ENCODE results near the gene EPHA8. TPM values are rescaled to one million over a fixed set of nuclear protein-coding genes. Genes with fewer than 3 reads are reported as not detected.

EPHA8 gene
- total RNA-seq, 2 experiments from 2014 or later = not detected

GRCh38 chr1:22612671-22613571 lies 49.6 kb downstream of the EPHA8 start:
- H3K36me3 Mint-ChIP-seq (ENCODE audit: low read depth) = no peaks in the 10 kb centered on the region
- no peaks in the 10 kb centered on the region for H3K9me3 Mint-ChIP-seq
- ChIA-PET CTCF (no interaction called here), POLR2A (no interaction called here)
- no peaks in the 10 kb centered on the region for H3K4me1 Mint-ChIP-seq
- H3K27ac Mint-ChIP-seq = no peak overlapping the region
- H3K27me3 Mint-ChIP-seq = no peaks in the 10 kb centered on the region
- DNase-seq = no peak
- no peak overlapping the region for H3K4me3 Mint-ChIP-seq

GRCh38 chr1:22613572-22613918 lies 50.3 kb downstream of the EPHA8 start:
- H3K36me3 Mint-ChIP-seq (ENCODE audit: low read depth) = no peaks in the 10 kb centered on the region
- no peak overlapping the region for H3K27ac Mint-ChIP-seq
- H3K9me3 Mint-ChIP-seq = no peaks in the 10 kb centered on the region
- no peaks in the 10 kb centered on the region for H3K4me1 Mint-ChIP-seq
- POLR2A ChIA-PET = no interaction called here
- CTCF ChIA-PET = no interaction called here
- H3K4me3 Mint-ChIP-seq = no peak overlapping the region
- no peaks in the 10 kb centered on the region for H3K27me3 Mint-ChIP-seq
- no peak for DNase-seq

- Mint-ChIP-seq H3K4me1 (no peaks in the 10 kb centered on the region), H3K9me3 (no peaks in the 10 kb centered on the region), H3K27me3 (no peaks in the 10 kb centered on the region), H3K4me3 (no peak overlapping the region), H3K36me3 (ENCODE audit: low read depth) (no peaks in the 10 kb centered on the region), H3K27ac (no peak overlapping the region)
- ChIA-PET CTCF (no interaction called here), POLR2A (no interaction called here)
- no peak for DNase-seq
Observed at GRCh38 chr1:22613951-22614350, 50.7 kb downstream of the EPHA8 start.

GRCh38 chr1:22615886-22616285 lies 52.6 kb downstream of the EPHA8 start:
- no peaks in the 10 kb centered on the region for H3K36me3 Mint-ChIP-seq (ENCODE audit: low read depth)
- ChIA-PET POLR2A (no interaction called here), CTCF (no interaction called here)
- no peaks in the 10 kb centered on the region for H3K4me1 Mint-ChIP-seq
- H3K9me3 Mint-ChIP-seq = no peaks in the 10 kb centered on the region
- H3K27me3 Mint-ChIP-seq = no peaks in the 10 kb centered on the region
- no peak overlapping the region for H3K27ac Mint-ChIP-seq
- no peak for DNase-seq
- no peak overlapping the region for H3K4me3 Mint-ChIP-seq

GRCh38 chr1:22616571-22616970 lies 53.3 kb downstream of the EPHA8 start:
- Mint-ChIP-seq H3K4me1 (no peaks in the 10 kb centered on the region), H3K27ac (no peak overlapping the region), H3K27me3 (no peaks in the 10 kb centered on the region), H3K9me3 (no peaks in the 10 kb centered on the region), H3K36me3 (ENCODE audit: low read depth) (no peaks in the 10 kb centered on the region), H3K4me3 (no peak overlapping the region)
- no peak for DNase-seq
- ChIA-PET CTCF (no interaction called here), POLR2A (no interaction called here)

- Mint-ChIP-seq H3K4me1 (no peaks in the 10 kb centered on the region), H3K4me3 (no peak overlapping the region), H3K27me3 (no peaks in the 10 kb centered on the region), H3K36me3 (ENCODE audit: low read depth) (no peaks in the 10 kb centered on the region), H3K9me3 (no peaks in the 10 kb centered on the region), H3K27ac (no peak overlapping the region)
- CTCF ChIA-PET = no interaction called here
- POLR2A ChIA-PET = no interaction called here
- no peak for DNase-seq
Observed at GRCh38 chr1:22618056-22618455, 54.8 kb downstream of the EPHA8 start.

GRCh38 chr1:22619252-22619651 lies 56.0 kb downstream of the EPHA8 start:
- Mint-ChIP-seq H3K4me3 (no peak overlapping the region), H3K27me3 (no peaks in the 10 kb centered on the region), H3K36me3 (ENCODE audit: low read depth) (no peaks in the 10 kb centered on the region), H3K9me3 (no peaks in the 10 kb centered on the region), H3K4me1 (no peaks in the 10 kb centered on the region), H3K27ac (no peak overlapping the region)
- DNase-seq = no peak
- ChIA-PET POLR2A (no interaction called here), CTCF (no interaction called here)

- H3K27me3 Mint-ChIP-seq = no peaks in the 10 kb centered on the region
Observed at GRCh38 chr1:22619798-22620197, 56.5 kb downstream of the EPHA8 start.

GRCh38 chr1:22621761-22622160 lies 58.5 kb downstream of the EPHA8 start:
- H3K27me3 Mint-ChIP-seq = no peaks in the 10 kb centered on the region
- no peaks in the 10 kb centered on the region for H3K4me1 Mint-ChIP-seq
- no peaks in the 10 kb centered on the region for H3K9me3 Mint-ChIP-seq
- no peak overlapping the region for H3K27ac Mint-ChIP-seq
- no peak for DNase-seq
- H3K36me3 Mint-ChIP-seq (ENCODE audit: low read depth) = no peaks in the 10 kb centered on the region
- ChIA-PET POLR2A (no interaction called here), CTCF (no interaction called here)
- no peak overlapping the region for H3K4me3 Mint-ChIP-seq

More at GRCh38 chr1:22619798-22620197, 56.5 kb downstream of the EPHA8 start:
- Mint-ChIP-seq H3K27ac (no peak overlapping the region), H3K36me3 (ENCODE audit: low read depth) (no peaks in the 10 kb centered on the region), H3K4me1 (no peaks in the 10 kb centered on the region), H3K4me3 (no peak overlapping the region), H3K9me3 (no peaks in the 10 kb centered on the region)
- CTCF ChIA-PET = no interaction called here
- POLR2A ChIA-PET = no interaction called here
- no peak for DNase-seq

- DNase-seq = no peak
- H3K4me3 Mint-ChIP-seq = no peak overlapping the region
- H3K27me3 Mint-ChIP-seq = peaks cover 9% of the 10 kb centered on the region
- no peak overlapping the region for H3K27ac Mint-ChIP-seq
- ChIA-PET POLR2A (no interaction called here), CTCF (no interaction called here)
- H3K9me3 Mint-ChIP-seq = no peaks in the 10 kb centered on the region
- H3K4me1 Mint-ChIP-seq = no peaks in the 10 kb centered on the region
- no peaks in the 10 kb centered on the region for H3K36me3 Mint-ChIP-seq (ENCODE audit: low read depth)
Observed at GRCh38 chr1:22625262-22625925, 62.1 kb downstream of the EPHA8 start.

- Mint-ChIP-seq H3K27me3 (peaks cover 12% of the 10 kb centered on the region), H3K4me3 (no peak overlapping the region), H3K9me3 (no peaks in the 10 kb centered on the region), H3K4me1 (no peaks in the 10 kb centered on the region), H3K27ac (no peak overlapping the region), H3K36me3 (ENCODE audit: low read depth) (no peaks in the 10 kb centered on the region)
- no peak for DNase-seq
- POLR2A ChIA-PET = no interaction called here
- CTCF ChIA-PET = no interaction called here
Observed at GRCh38 chr1:22626237-22627157, 63.2 kb downstream of the EPHA8 start.

GRCh38 chr1:22627331-22627730 lies 64.0 kb downstream of the EPHA8 start:
- no peaks in the 10 kb centered on the region for H3K4me1 Mint-ChIP-seq
- no peaks in the 10 kb centered on the region for H3K9me3 Mint-ChIP-seq
- H3K27me3 Mint-ChIP-seq = peaks cover 15% of the 10 kb centered on the region
- no peaks in the 10 kb centered on the region for H3K36me3 Mint-ChIP-seq (ENCODE audit: low read depth)
- H3K4me3 Mint-ChIP-seq = no peak overlapping the region
- DNase-seq = no peak
- no peak overlapping the region for H3K27ac Mint-ChIP-seq
- ChIA-PET CTCF (no interaction called here), POLR2A (no interaction called here)

GRCh38 chr1:22628698-22629444 lies 65.6 kb downstream of the EPHA8 start:
- H3K9me3 Mint-ChIP-seq = no peaks in the 10 kb centered on the region
- no peak overlapping the region for H3K4me3 Mint-ChIP-seq
- CTCF ChIA-PET = no interaction called here
- H3K36me3 Mint-ChIP-seq (ENCODE audit: low read depth) = no peaks in the 10 kb centered on the region
- POLR2A ChIA-PET = no interaction called here
- H3K27me3 Mint-ChIP-seq = peaks cover 18% of the 10 kb centered on the region
- no peaks in the 10 kb centered on the region for H3K4me1 Mint-ChIP-seq
- no peak overlapping the region for H3K27ac Mint-ChIP-seq
- DNase-seq = no peak

All from activated CD4-positive, alpha-beta memory T cell treated with anti-CD3 and anti-CD28 coated beads, Interleukin-2, amount 10 ng/mL, durations not matched to agents 7 days and 5 days (primary cell).